Measurements from ENCODE around the gene WDR75.

GRCh38 chr2:189407281-189408209 is 33.7 kb upstream of the WDR75 start:
- TF ChIP-seq EZH2 (IDR thresholded peaks at IDR 0.05): no peak
- TF ChIP-seq SIN3A (IDR thresholded peaks at IDR 0.05; ENCODE audit: low read depth): no peak
- TF ChIP-seq CEBPB (IDR thresholded peaks at IDR 0.05; ENCODE audit: low read depth): no peak
- no peak for TF ChIP-seq CTCF (IDR thresholded peaks at IDR 0.05 in 2 of 3, conservative IDR thresholded peaks at IDR 0.05 in 1 of 3; ENCODE audit: borderline replicate concordance in 1 of 3, insufficient read depth in 1 of 3, low read depth in 2 of 3, low read length in 2 of 3)
- TF ChIP-seq TCF7L2 (IDR thresholded peaks at IDR 0.05; ENCODE audit: borderline replicate concordance, extremely low read depth, insufficient read depth, insufficient read length): no peak
